GM12865 (cell line): ENCODE measurements around the gene ABCA7.

ENCODE experiments used
- DNase-seq: peaks from one replicate; pipeline ENCODE4 v3.0.0; 2010; ENCODE audit warnings: low read depth
- H3K4me3 ChIP-seq: 2 replicates; pipeline ENCODE4 v1.5.1; 2011; ENCODE audit warnings: mild to moderate bottlenecking, low read depth, low read length, control low read depth
- TF ChIP-seq, protein P1 (sequence below): IDR thresholded peaks from 2 replicates; pipeline ENCODE4 v1.5.1; 2011; ENCODE audit warnings: low read length, control low read depth, low read depth, inconsistent platforms; ENCODE audit not compliant: insufficient read depth; ENCODE audit errors: missing control alignments

Gene ABCA7

DNA sequence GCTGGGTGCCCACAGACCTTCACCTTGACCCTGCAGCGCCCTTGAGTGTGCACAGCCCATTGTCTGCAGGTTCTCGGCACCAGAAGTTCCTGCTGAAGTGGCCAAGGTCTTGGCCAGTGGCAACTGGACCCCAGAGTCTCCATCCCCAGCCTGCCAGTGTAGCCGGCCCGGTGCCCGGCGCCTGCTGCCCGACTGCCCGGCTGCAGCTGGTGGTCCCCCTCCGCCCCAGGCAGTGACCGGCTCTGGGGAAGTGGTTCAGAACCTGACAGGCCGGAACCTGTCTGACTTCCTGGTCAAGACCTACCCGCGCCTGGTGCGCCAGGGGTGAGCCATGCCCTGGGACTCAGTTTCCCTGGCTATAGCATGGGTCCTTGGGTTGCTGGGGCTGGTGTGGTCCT, 15.1 kb downstream of the ABCA7 start:
- H3K4me3 ChIP-seq = no peak overlapping the region
- DNase-seq = no peak
- TF ChIP-seq, protein P1, sequence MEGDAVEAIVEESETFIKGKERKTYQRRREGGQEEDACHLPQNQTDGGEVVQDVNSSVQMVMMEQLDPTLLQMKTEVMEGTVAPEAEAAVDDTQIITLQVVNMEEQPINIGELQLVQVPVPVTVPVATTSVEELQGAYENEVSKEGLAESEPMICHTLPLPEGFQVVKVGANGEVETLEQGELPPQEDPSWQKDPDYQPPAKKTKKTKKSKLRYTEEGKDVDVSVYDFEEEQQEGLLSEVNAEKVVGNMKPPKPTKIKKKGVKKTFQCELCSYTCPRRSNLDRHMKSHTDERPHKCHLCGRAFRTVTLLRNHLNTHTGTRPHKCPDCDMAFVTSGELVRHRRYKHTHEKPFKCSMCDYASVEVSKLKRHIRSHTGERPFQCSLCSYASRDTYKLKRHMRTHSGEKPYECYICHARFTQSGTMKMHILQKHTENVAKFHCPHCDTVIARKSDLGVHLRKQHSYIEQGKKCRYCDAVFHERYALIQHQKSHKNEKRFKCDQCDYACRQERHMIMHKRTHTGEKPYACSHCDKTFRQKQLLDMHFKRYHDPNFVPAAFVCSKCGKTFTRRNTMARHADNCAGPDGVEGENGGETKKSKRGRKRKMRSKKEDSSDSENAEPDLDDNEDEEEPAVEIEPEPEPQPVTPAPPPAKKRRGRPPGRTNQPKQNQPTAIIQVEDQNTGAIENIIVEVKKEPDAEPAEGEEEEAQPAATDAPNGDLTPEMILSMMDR = no peak

DNA sequence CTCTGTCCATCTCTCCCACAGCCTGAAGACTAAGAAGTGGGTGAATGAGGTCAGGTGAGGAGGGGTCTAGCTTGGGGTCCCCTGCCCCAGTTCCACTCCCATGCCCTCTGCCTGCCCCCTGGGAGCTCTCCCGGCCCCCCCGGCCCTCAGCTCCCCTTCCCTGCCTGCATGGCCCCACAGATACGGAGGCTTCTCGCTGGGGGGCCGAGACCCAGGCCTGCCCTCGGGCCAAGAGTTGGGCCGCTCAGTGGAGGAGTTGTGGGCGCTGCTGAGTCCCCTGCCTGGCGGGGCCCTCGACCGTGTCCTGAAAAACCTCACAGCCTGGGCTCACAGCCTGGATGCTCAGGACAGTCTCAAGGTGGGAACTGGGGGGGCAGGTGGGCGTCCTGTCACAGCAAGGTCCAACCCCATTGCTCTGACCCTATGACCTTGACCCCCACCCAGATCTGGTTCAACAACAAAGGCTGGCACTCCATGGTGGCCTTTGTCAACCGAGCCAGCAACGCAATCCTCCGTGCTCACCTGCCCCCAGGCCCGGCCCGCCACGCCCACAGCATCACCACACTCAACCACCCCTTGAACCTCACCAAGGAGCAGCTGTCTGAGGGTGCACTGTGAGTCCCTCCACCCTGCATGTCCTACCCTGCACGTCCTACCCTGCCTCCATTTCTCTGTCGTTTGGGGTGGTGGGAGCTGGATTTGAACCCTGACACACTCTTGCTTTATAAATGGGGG, 16.1 kb downstream of the ABCA7 start:
- H3K4me3 ChIP-seq = no peak overlapping the region
- no peak for DNase-seq
- TF ChIP-seq, protein P1 = no peak

DNA sequence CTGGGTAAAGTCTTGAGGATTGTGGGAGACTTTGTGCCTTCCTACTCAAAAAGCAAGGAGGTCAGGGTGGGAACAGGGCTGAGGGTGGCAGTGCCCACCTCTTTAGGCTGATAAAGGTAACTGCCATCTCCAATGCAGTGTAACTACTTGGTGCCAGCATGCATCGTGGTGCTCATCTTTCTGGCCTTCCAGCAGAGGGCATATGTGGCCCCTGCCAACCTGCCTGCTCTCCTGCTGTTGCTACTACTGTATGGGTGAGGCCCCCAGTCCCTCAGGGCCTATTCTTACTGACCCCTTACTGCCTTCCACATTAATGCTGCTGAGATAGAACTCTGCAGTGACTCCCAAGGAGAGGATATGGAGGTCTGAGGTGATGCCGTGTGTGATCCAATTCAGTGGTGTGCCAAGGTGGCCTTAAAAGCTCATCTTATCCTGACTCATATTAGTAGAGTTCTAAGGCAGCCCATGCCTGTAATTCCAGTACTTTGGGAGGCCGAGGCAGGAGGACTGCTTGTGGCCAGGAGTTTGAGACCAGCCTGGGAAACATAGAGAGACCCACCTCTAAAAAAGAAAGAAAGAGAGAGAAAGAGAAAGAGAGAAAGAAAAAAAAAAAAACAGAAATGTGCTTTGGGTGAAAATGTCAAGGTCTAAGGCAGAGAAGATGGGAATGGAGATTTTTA, 17.4 kb downstream of the ABCA7 start:
- H3K4me3 ChIP-seq = no peak overlapping the region
- peak; percentile 61 for DNase-seq
- TF ChIP-seq, protein P1 = peak; percentile 44

DNA sequence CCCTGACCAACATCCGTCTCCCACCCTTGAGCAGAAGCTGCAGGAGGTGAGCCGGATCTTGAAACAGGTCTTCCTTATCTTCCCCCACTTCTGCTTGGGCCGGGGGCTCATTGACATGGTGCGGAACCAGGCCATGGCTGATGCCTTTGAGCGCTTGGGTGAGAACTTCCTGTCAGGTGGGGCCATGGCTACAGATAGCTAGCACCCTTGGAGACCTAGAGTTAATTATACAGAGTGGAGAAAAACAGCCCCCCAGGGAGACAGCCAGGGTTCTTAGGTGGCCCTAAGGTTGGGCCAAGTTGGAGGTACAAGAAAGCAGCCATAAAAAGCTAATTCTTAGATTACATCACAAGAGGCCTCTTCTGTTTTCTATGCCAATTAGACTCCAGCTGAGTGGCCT, 18.2 kb downstream of the ABCA7 start:
- TF ChIP-seq, protein P1 = no peak
- no peak for DNase-seq
- no peak overlapping the region for H3K4me3 ChIP-seq

DNA sequence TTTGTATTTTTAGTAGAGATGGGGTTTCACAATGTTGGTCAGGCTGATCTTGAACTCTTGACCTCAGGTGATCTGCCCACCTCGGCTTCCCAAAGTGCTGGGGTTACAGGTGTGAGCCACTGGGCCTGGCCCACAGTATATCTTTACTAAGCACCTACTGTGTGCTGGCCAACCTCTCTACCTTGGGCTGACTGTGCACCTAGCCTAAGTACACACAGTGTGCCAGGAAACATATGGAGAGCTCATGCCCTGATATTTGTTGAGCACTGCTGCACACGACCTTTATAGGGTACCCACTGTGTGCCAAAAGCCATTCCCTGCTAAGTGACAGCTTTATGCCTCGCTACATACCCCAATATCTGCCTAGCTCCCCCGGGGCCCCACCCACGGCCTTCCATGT, 20.8 kb downstream of the ABCA7 start:
- TF ChIP-seq, protein P1 = no peak
- no peak overlapping the region for H3K4me3 ChIP-seq
- DNase-seq = no peak

DNA sequence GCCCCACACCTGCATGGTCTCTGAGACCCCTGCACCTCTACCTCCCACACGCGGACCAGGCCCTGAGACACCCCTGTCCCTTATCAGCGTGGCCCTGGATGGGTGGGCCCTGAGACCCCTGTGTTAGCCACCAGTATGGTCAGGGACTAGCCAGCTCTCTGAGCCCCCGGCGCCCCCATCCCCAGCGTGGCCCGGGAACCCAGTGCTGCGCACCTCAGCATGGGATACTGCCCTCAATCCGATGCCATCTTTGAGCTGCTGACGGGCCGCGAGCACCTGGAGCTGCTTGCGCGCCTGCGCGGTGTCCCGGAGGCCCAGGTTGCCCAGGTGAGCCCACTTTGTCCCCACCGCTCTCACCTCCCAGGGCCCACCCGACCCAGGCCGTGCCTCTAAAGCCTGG, 22.1 kb downstream of the ABCA7 start:
- no peak for DNase-seq
- H3K4me3 ChIP-seq = no peak overlapping the region
- TF ChIP-seq, protein P1 = no peak
